Fibroblast of villous mesenchyme (primary cell): ENCODE results near the gene SBF2. TPM values are rescaled to one million over a fixed set of nuclear protein-coding genes. Genes with fewer than 3 reads are reported as not detected.

ENCODE experiments used
- DNase-seq: peaks from one replicate; pipeline ENCODE4 v3.0.0-alpha.2; 2010; ENCODE audit warnings: low read depth
- H3K4me3 ChIP-seq: 2 replicates; pipeline ENCODE4 v1.5.1; 2011; ENCODE audit warnings: low read depth, mild to moderate bottlenecking, low read length
- CTCF ChIP-seq: IDR thresholded peaks from 2 replicates; pipeline ENCODE4 v1.5.1; 2012; ENCODE audit warnings: low read depth, mild to moderate bottlenecking, low read length; ENCODE audit not compliant: insufficient read depth
- total RNA-seq: library from RNA; depleted of rRNA; stranded (reverse); fragments of >200 nt; gene quantifications from 2 replicates; pipeline ENCODE4 v1.2.3, GENCODE V29; 2012

SBF2 gene
- total RNA-seq, 1 donor: 35.0 TPM

- no peak overlapping the region for H3K4me3 ChIP-seq
- no peak for TF ChIP-seq CTCF
- DNase-seq: peak; percentile 25
Observed at GRCh38 chr11:10051868-10052586, 242.0 kb downstream of the SBF2 start.

GRCh38 chr11:10050561-10050960 lies 243.5 kb downstream of the SBF2 start:
- H3K4me3 ChIP-seq: no peak overlapping the region
- peak; percentile 33 for DNase-seq

GRCh38 chr11:10049756-10050155 lies 244.3 kb downstream of the SBF2 start:
- no peak overlapping the region for H3K4me3 ChIP-seq
- no peak for DNase-seq
- TF ChIP-seq CTCF: no peak

More at GRCh38 chr11:10050561-10050960, 243.5 kb downstream of the SBF2 start:
- no peak for TF ChIP-seq CTCF

- TF ChIP-seq CTCF: no peak
- no peak for DNase-seq
Observed at GRCh38 chr11:10048350-10048749, 245.7 kb downstream of the SBF2 start.

GRCh38 chr11:10044618-10045017 lies 249.4 kb downstream of the SBF2 start:
- DNase-seq: no peak
- no peak for TF ChIP-seq CTCF
- H3K4me3 ChIP-seq: no peak overlapping the region

More at GRCh38 chr11:10048350-10048749, 245.7 kb downstream of the SBF2 start:
- no peak overlapping the region for H3K4me3 ChIP-seq

- H3K4me3 ChIP-seq: no peak overlapping the region
- DNase-seq: no peak
- TF ChIP-seq CTCF: no peak
Observed at GRCh38 chr11:10042699-10043098, 251.3 kb downstream of the SBF2 start.

GRCh38 chr11:10041748-10042446 lies 252.1 kb downstream of the SBF2 start:
- DNase-seq: no peak
- no peak for TF ChIP-seq CTCF
- no peak overlapping the region for H3K4me3 ChIP-seq
